ENCODE data around the gene TDRD7.

GRCh38 chr9:97425336-97425972 lies 13.6 kb downstream of the TDRD7 start:
- TF ChIP-seq CTCF (IDR thresholded peaks at IDR 0.05) (no peak), RCOR1 (IDR thresholded peaks at IDR 0.05; ENCODE audit: low read depth, low read length) (no peak), MYC (IDR thresholded peaks at IDR 0.05; ENCODE audit: borderline replicate concordance, low read length) (no peak), RAD21 (conservative IDR thresholded peaks at IDR 0.05 in 1 of 2, IDR thresholded peaks at IDR 0.05 in 1 of 2) (no peak), BCL3 (IDR thresholded peaks at IDR 0.05) (no peak), POLR2A (IDR thresholded peaks at IDR 0.05; ENCODE audit: low read length) (no peak), NPAS2 (CRISPR knock-in tag; IDR thresholded peaks at IDR 0.05; ENCODE audit: borderline replicate concordance) (no peak)

All from A549 (cell line).